Measurements from ENCODE around the gene ZNF780B. TPM values are rescaled to one million over a fixed set of nuclear protein-coding genes. Genes with fewer than 3 reads are reported as not detected.

Gene ZNF780B
- total and polyA plus RNA-seq, 2 donors (not counting 1 experiment from before 2014, with no cell fraction given), result 8.5 to 57.6 TPM

DNA sequence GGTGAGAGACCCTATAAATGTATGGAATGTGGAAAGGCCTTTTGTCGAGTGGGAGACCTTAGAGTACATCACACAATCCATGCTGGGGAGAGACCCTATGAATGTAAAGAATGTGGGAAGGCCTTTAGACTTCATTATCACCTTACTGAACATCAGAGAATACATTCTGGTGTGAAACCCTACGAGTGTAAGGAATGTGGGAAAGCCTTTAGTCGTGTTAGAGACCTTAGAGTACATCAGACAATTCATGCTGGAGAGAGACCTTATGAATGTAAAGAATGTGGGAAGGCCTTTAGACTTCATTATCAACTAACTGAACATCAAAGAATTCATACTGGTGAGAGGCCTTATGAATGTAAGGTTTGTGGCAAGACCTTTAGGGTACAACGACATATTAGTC lies 42.0 kb downstream of the ZNF780B start:
- TF ChIP-seq, protein P1, sequence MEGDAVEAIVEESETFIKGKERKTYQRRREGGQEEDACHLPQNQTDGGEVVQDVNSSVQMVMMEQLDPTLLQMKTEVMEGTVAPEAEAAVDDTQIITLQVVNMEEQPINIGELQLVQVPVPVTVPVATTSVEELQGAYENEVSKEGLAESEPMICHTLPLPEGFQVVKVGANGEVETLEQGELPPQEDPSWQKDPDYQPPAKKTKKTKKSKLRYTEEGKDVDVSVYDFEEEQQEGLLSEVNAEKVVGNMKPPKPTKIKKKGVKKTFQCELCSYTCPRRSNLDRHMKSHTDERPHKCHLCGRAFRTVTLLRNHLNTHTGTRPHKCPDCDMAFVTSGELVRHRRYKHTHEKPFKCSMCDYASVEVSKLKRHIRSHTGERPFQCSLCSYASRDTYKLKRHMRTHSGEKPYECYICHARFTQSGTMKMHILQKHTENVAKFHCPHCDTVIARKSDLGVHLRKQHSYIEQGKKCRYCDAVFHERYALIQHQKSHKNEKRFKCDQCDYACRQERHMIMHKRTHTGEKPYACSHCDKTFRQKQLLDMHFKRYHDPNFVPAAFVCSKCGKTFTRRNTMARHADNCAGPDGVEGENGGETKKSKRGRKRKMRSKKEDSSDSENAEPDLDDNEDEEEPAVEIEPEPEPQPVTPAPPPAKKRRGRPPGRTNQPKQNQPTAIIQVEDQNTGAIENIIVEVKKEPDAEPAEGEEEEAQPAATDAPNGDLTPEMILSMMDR (IDR thresholded peaks at IDR 0.05), result no peak
- no peak for TF ChIP-seq EZH2 (IDR thresholded peaks at IDR 0.05; ENCODE audit: borderline replicate concordance, insufficient read depth, low read depth, low read length, poor library complexity, severe bottlenecking)
- ChIA-PET CTCF (no interaction called here), POLR2A (no interaction called here)
- Histone ChIP-seq H3K9ac (ENCODE audit: low read length) (no peak overlapping the region), H3K36me3 (replicated peaks in 1 of 2; ENCODE audit: control extremely low read depth in 1 of 2, control insufficient read depth in 1 of 2, extremely low read depth in 1 of 2, insufficient read depth in 2 of 2, low read length in 1 of 2) (peaks cover 6 to 10% of the 10 kb centered on the region in 2 experiments), H3K79me2 (ENCODE audit: control insufficient read depth, insufficient read depth, low read length) (no peaks in the 10 kb centered on the region), H3K4me2 (replicated peaks; ENCODE audit: low read depth, low read length, poor library complexity, severe bottlenecking) (no peak overlapping the region), H2AFZ (ENCODE audit: insufficient read depth, low read depth, low read length, poor library complexity, severe bottlenecking) (no peak overlapping the region), H3K4me1 (ENCODE audit: control insufficient read depth in 2 of 2, insufficient read depth in 2 of 2, low read length in 2 of 2) (no peaks in the 10 kb centered on the region), H4K20me1 (ENCODE audit: control insufficient read depth, insufficient read depth, low read length, poor library complexity, severe bottlenecking) (no peaks in the 10 kb centered on the region), H3K9me3 (ENCODE audit: control extremely low read depth in 1 of 3, control insufficient read depth in 2 of 3, insufficient read depth in 1 of 3, low read length in 2 of 3) (peaks cover 19 to 52% (median 21%) of the 10 kb centered on the region in 3 donors), H3K27me3 (replicated peaks in 1 of 4; ENCODE audit: control extremely low read depth in 1 of 4, control insufficient read depth in 3 of 4, insufficient read depth in 4 of 4, low read length in 3 of 4) (no peaks in the 10 kb centered on the region), H3K4me3 (ENCODE audit: control extremely low read depth in 1 of 5, extremely low read depth in 1 of 5, insufficient read depth in 1 of 5, low read depth in 2 of 5, low read length in 4 of 5) (no peak overlapping the region), H3K27ac (ENCODE audit: low read length in 2 of 2) (no peak overlapping the region)
- WGBS (ENCODE audit: insufficient coverage), result no CpG with 5 or more reads among the region's 4 CpGs
- no peaks in the 10 kb centered on the region for H3K27me3 Mint-ChIP-seq
- no peak overlapping the region for H3K27ac Mint-ChIP-seq
- DNase-seq (no peak), ATAC-seq (ENCODE audit: low read depth) (no peak)
- H3K4me1 Mint-ChIP-seq, result no peaks in the 10 kb centered on the region
- no peak overlapping the region for H3K4me3 Mint-ChIP-seq
- intact Hi-C loops (cut with micrococcal nuclease), result no loop called here
- peaks cover 28% of the 10 kb centered on the region for H3K9me3 Mint-ChIP-seq (ENCODE audit: insufficient read depth)

DNA sequence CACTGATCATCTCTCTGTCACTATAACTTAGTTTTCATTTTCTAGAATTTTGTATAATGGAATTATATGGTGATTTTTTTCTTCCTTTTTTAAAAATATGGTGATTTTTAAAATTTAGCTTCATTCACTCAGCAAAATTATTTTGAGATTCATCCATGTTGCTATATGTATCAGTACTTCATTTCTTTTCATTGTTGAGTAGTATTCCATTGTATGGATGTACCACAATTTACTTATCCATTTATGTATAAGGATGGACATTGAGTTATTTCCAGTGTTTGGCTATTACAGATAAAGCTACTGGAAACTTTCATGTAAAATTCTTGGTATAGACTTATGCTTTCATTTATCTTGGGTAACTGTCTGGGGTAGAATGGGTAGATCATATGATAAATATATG lies 46.4 kb downstream of the ZNF780B start:
- no peak overlapping the region for H3K4me3 ChIP-seq (ENCODE audit: control extremely low read depth in 1 of 5, extremely low read depth in 1 of 5, insufficient read depth in 1 of 5, low read depth in 2 of 5, low read length in 4 of 5)
- H3K27me3 Mint-ChIP-seq, result no peaks in the 10 kb centered on the region
- peaks cover 7 to 19% (median 11%) of the 10 kb centered on the region in 3 donors for H3K9me3 ChIP-seq (ENCODE audit: control extremely low read depth in 1 of 3, control insufficient read depth in 2 of 3, insufficient read depth in 1 of 3, low read length in 2 of 3)
- H3K9ac ChIP-seq (ENCODE audit: low read length), result no peak overlapping the region
- H3K36me3 ChIP-seq (replicated peaks in 1 of 2; ENCODE audit: control extremely low read depth in 1 of 2, control insufficient read depth in 1 of 2, extremely low read depth in 1 of 2, insufficient read depth in 2 of 2, low read length in 1 of 2), result peaks cover 12 to 33% of the 10 kb centered on the region in 2 experiments
- no peaks in the 10 kb centered on the region for H3K79me2 ChIP-seq (ENCODE audit: control insufficient read depth, insufficient read depth, low read length)
- ATAC-seq (ENCODE audit: low read depth) (no peak), DNase-seq (no peak)
- H3K27me3 ChIP-seq (replicated peaks in 1 of 4; ENCODE audit: control extremely low read depth in 1 of 4, control insufficient read depth in 3 of 4, insufficient read depth in 4 of 4, low read length in 3 of 4), result no peaks in the 10 kb centered on the region
- no peak overlapping the region for H3K27ac Mint-ChIP-seq
- CTCF ChIA-PET, result no interaction called here
- no peak overlapping the region for H3K4me3 Mint-ChIP-seq
- H3K9me3 Mint-ChIP-seq (ENCODE audit: insufficient read depth), result peaks cover 23% of the 10 kb centered on the region
- intact Hi-C loops (cut with micrococcal nuclease), result no loop called here
- POLR2A ChIA-PET, result no interaction called here
- H4K20me1 ChIP-seq (ENCODE audit: control insufficient read depth, insufficient read depth, low read length, poor library complexity, severe bottlenecking), result no peaks in the 10 kb centered on the region
- no peak overlapping the region for H3K4me2 ChIP-seq (replicated peaks; ENCODE audit: low read depth, low read length, poor library complexity, severe bottlenecking)
- TF ChIP-seq EZH2 (IDR thresholded peaks at IDR 0.05; ENCODE audit: borderline replicate concordance, insufficient read depth, low read depth, low read length, poor library complexity, severe bottlenecking), result no peak
- TF ChIP-seq, protein P1 (IDR thresholded peaks at IDR 0.05), result no peak
- no peaks in the 10 kb centered on the region for H3K4me1 Mint-ChIP-seq
- no peaks in the 10 kb centered on the region for H3K4me1 ChIP-seq (ENCODE audit: control insufficient read depth in 2 of 2, insufficient read depth in 2 of 2, low read length in 2 of 2)
- H3K27ac ChIP-seq (ENCODE audit: low read length in 2 of 2), result no peak overlapping the region
- no peak overlapping the region for H2AFZ ChIP-seq (ENCODE audit: insufficient read depth, low read depth, low read length, poor library complexity, severe bottlenecking)

Measured in B cell (primary cell).